Fibroblast of skin of right quadriceps (primary cell): Measurements from ENCODE around the gene VWA3A.
"Not testable (repeated sequence)": the region's sequence is repeated elsewhere in the genome, so short reads cannot be mapped to it uniquely, and the experiment has no call there.

Experiments
- DNase-seq: peaks from one replicate; pipeline ENCODE4 v3.0.0-alpha.2; 2013

The VWA3A gene, protein sequence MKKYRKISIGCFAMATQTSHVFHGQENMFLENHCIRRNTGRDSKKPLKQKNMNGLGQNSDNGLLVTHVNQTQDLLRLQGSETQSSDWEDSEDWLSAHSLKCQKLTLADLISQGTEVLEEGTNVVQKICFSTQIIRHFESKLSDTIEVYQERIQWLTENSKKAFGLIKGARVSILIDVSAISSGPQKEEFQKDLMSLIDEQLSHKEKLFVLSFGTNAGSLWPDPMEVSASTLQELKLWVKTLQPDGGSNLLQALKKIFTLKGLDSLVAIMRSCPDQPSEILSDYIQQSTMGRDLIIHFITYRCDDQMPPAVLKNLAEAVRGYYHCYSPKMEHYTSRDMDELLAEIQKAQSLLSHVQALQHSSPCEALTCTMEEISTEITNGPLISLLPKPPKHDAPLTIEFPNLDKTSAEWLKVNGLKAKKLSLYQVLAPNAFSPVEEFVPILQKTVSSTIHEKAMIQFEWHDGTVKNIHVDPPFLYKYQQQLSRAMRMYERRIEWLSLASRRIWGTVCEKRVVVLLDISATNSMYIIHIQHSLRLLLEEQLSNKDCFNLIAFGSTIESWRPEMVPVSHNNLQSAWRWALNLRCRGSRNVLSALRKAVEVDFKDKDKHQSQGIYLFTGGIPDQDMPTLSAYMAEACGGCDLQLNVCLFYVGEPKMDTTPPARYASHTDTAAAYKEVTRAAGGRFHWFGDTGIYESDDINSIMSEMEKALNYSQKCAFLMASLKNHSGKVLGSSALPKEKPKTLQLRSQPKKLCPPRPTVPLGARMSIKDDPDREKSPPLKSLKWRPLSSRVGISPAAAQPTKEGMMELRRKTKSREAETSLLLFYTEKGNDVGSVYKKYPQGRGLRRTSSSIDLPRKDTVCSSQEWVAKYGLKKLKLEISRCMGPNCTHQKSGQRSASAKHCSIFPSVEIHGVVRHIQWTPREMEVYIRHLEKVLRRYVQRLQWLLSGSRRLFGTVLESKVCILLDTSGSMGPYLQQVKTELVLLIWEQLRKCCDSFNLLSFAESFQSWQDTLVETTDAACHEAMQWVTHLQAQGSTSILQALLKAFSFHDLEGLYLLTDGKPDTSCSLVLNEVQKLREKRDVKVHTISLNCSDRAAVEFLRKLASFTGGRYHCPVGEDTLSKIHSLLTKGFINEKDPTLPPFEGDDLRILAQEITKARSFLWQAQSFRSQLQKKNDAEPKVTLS

GRCh38 chr16:22092143-22092933 is at the start of gene VWA3A:
Gene VWA3A (plus strand): TSS chr16:22092541. CDS start chr16:22092638, 97 bp downstream.
- DNase-seq = peak; percentile 41

- DNase-seq = not testable (repeated sequence)
Measured at GRCh38 chr16:22043882-22044281, 48.5 kb upstream of the VWA3A start.

GRCh38 chr16:22045888-22046287 is 46.5 kb upstream of the VWA3A start:
- not testable (repeated sequence) for DNase-seq

DNA sequence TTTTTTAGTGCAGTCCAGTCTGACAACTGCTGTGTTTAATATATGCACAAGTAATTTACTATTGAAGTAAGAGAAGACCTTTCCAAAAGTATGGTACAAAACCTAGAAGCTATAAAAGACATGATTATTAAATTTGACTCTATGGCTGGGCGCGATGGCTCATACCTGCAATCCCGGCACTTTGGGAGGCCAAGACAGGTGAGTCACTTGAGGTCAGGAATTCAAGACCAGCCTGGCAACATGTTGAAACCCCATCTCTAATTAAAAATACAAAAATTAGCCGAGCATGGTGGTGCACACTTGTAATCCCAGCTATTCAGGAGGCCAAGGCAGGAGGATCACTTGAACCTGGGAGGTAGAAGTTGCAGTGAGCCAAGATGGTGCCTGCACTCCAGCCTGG is 41.4 kb upstream of the VWA3A start:
- DNase-seq = no peak

DNA sequence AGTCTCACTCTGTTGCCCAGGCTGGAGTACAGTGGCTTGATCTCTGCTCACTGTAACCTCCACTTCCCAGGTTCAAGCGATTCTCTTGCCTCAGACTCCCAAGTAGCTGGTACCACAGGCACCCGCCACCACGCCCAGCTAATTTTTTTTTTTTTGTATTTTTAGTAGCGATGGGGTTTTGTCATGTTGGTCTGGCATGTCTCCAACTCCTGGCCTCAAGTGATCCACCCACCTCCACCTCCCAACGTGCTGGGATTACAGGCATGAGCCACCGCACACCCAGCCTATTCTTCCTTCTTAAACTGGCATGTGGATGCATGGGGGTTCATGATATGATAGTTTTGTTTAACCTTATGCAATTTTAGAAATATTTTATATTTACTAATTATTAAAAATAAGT is 39.4 kb upstream of the VWA3A start:
- DNase-seq = no peak

DNA sequence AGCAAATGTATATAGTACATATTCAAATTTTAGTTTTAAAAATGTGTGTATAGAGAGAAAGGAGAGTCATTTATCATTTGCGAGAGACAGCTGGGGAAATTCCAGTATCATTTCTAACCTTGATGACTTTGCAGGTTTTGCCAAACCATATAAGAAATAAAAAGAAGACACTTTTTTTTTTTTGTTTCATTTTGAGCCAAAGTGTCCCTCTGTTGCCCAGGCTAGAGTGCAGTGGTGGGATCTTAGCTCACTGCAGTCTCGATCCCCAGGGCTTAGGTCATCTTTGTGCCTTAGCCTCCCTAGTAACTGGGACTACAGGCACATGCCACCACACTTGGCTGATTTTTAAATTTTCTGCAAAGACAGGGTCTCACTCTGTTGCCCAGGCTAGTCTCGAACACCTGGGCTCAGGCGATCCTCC is 38.4 kb upstream of the VWA3A start:
- no peak for DNase-seq

- no peak for DNase-seq
Measured at GRCh38 chr16:22054847-22055590, 37.3 kb upstream of the VWA3A start.

- no peak for DNase-seq
Measured at GRCh38 chr16:22055881-22056280, 36.5 kb upstream of the VWA3A start.

DNA sequence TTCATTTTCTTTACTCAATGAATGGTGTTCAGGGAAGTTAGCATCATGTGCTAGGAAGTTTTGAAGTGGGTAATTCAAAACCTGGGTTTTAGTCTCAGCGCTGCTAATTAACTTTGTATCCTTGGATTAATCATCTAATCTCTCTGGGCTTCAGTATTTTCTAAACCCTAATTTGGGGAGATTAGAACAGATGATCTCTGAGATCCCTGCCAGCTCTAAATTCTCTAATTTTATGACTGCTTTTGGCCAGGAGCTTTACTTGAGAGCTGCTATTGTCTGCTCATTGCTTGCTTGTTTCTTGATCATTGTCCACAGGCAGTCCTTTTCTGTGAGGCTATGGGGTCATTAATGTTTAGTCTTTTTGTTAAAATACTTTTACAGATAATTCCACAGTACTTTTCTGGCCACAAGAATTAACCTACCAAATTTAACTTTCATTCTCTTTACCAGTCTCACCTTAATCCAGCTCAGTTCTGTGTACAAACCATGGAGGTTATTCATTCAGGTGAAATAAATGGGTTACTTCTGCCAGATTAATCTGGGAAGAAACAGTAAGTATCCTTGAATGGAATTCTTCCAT is 28.4 kb upstream of the VWA3A start:
- DNase-seq = no peak

DNA sequence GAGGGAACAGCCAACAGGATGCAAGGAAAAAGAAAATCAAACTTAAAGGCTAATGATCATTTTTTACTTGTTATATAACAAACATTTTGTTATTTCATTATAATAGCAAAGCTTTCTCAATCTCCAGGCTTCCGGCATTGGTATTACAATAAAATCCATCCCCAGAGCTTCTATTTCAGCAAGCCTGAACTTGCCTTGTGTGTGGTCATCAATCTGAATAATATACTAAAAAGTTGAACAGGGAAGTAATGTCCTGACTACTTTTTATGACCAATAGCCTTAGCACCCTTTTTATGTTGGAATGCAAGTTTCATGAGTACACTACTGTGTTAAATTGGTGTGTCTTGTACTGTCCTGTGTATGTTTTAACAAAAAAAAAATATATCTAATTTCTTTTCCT is 27.1 kb upstream of the VWA3A start:
- DNase-seq = no peak

- peak; percentile 13 for DNase-seq
Measured at GRCh38 chr16:22070361-22071330, 21.7 kb upstream of the VWA3A start.

- DNase-seq = no peak
Measured at GRCh38 chr16:22071331-22071910, 20.9 kb upstream of the VWA3A start.

DNA sequence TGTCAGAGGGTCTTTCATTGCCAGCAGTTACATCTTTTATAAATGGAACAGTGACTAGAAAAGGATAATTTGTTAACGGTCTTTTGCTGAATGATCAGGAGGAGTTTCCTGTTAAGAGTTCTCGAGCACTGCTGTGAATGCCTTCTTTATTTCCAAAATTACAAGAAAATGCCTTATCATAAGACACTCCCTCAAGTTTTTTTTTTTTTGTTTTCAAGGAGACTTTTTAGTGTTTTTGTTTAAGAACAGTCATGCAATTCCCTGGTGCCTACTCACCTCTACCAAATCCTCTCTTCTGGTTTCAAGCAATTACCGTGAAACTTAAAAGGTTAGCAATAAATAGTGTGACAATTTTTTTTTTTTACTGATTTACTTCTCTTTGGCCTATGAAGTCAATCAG is 19.0 kb upstream of the VWA3A start:
- DNase-seq = no peak

- DNase-seq = peak; percentile 31
Measured at GRCh38 chr16:22075043-22075757, 17.1 kb upstream of the VWA3A start.

GRCh38 chr16:22075776-22076175 is 16.6 kb upstream of the VWA3A start:
- no peak for DNase-seq

- DNase-seq = peak; percentile 51
Measured at GRCh38 chr16:22077700-22078313, 14.5 kb upstream of the VWA3A start.

GRCh38 chr16:22078656-22079055 is 13.7 kb upstream of the VWA3A start:
- no peak for DNase-seq

DNA sequence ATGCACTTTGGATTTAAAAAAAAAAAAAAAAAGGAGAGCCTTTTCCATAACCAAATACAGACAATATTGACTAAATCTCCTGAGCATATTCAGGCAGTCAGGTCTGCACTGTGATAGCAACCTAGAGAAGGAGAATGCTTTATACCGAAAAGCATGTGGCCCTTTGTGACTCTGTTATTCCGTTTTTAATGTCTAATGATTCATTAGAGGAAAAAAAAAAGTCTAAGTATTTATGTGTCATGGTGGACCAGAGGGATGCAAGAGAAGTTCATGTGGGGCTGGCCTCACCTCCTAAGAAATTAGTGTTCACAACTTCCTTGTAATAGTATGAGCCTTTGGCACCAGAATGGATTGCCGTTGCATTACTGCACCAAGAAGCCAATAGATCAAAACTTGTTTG is 11.3 kb upstream of the VWA3A start:
- DNase-seq = no peak
